ENCODE results near the gene TMEM117. TPM values are rescaled to one million over a fixed set of nuclear protein-coding genes. Genes with fewer than 3 reads are reported as not detected.
"Not testable (repeated sequence)": the region's sequence is repeated elsewhere in the genome, so short reads cannot be mapped to it uniquely, and the experiment has no call there.

TMEM117 gene
- total and polyA plus RNA-seq, 8 donors = 1.9 to 52.5 (median 8.0) TPM

GRCh38 chr12:43841253-43841652 is 5.4 kb downstream of the TMEM117 start:
- no peak overlapping the region for H3K27ac ChIP-seq
- TF ChIP-seq POLR2A (IDR thresholded peaks at IDR 0.05) (no peak), EP300 (IDR thresholded peaks at IDR 0.05) (no peak), POLR2AphosphoS5 (IDR thresholded peaks at IDR 0.05) (no peak), CTCF (IDR thresholded peaks at IDR 0.05) (no peak)
- H3K27me3 ChIP-seq = no peaks in the 10 kb centered on the region
- H3K36me3 ChIP-seq = peaks cover 0 to 7% (median 2%) of the 10 kb centered on the region in 4 donors
- no peak overlapping the region for H3K4me3 ChIP-seq
- H3K9me3 ChIP-seq = no peaks in the 10 kb centered on the region
- peaks cover 0 to 22% (median 15%) of the 10 kb centered on the region in 4 donors for H3K4me1 ChIP-seq
- intact Hi-C loops (cut with DNase I; ENCODE audit: low total_unique reads) = no loop called here
- WGBS, 5 donors = 78 to 97% (median 94%) methylated on average over 3 of the region's 3 CpGs
- no peak for DNase-seq

- Histone ChIP-seq H3K27me3 (no peaks in the 10 kb centered on the region), H3K27ac (no peak overlapping the region), H3K9me3 (no peaks in the 10 kb centered on the region), H3K4me3 (no peak overlapping the region), H3K4me1 (peaks cover 0 to 15% (median 10%) of the 10 kb centered on the region in 4 donors), H3K36me3 (peaks cover 0 to 7% (median 2%) of the 10 kb centered on the region in 4 donors)
- 25 to 67% (median 42%) methylated on average over 1 of the region's 1 CpG for WGBS, 5 donors
- no peak for TF ChIP-seq CTCF (IDR thresholded peaks at IDR 0.05)
- TF ChIP-seq POLR2A (IDR thresholded peaks at IDR 0.05) = no peak
- TF ChIP-seq EP300 (IDR thresholded peaks at IDR 0.05) = no peak
- TF ChIP-seq POLR2AphosphoS5 (IDR thresholded peaks at IDR 0.05) = no peak
- DNase-seq = no peak
- intact Hi-C loops (cut with DNase I; ENCODE audit: low total_unique reads) = no loop called here
These were observed 6.4 kb downstream of the TMEM117 start for GRCh38 chr12:43842259-43842658.

- 79 to 96% (median 88%) methylated on average over 4 of the region's 4 CpGs for WGBS, 5 donors
- H3K27me3 ChIP-seq; intact Hi-C loops (cut with DNase I; ENCODE audit: low total_unique reads); DNase-seq; H3K4me3 ChIP-seq; H3K4me1 ChIP-seq; H3K9me3 ChIP-seq; H3K27ac ChIP-seq: not testable (repeated sequence)
- H3K36me3 ChIP-seq = peaks cover 0 to 11% (median 5%) of the 10 kb centered on the region in 4 donors
These were observed 11.7 kb downstream of the TMEM117 start for GRCh38 chr12:43847425-43848225.

- DNase-seq = no peak
- Histone ChIP-seq H3K27ac (no peak overlapping the region), H3K4me3 (no peak overlapping the region), H3K36me3 (peaks cover 0 to 11% (median 5%) of the 10 kb centered on the region in 4 donors), H3K4me1 (no peaks in the 10 kb centered on the region), H3K9me3 (peaks cover 0 to 7% (median 0%) of the 10 kb centered on the region in 4 donors), H3K27me3 (no peaks in the 10 kb centered on the region)
- WGBS, 5 donors = 71 to 85% (median 74%) methylated on average over 4 of the region's 4 CpGs
- TF ChIP-seq POLR2AphosphoS5 (IDR thresholded peaks at IDR 0.05) (no peak), EP300 (IDR thresholded peaks at IDR 0.05) (no peak), CTCF (IDR thresholded peaks at IDR 0.05) (no peak), POLR2A (IDR thresholded peaks at IDR 0.05) (no peak)
- intact Hi-C loops (cut with DNase I; ENCODE audit: low total_unique reads) = no loop called here
These were observed 12.3 kb downstream of the TMEM117 start for GRCh38 chr12:43848226-43848507.

GRCh38 chr12:43848786-43849185 is 12.9 kb downstream of the TMEM117 start:
- no peak overlapping the region for H3K27ac ChIP-seq
- intact Hi-C loops (cut with DNase I; ENCODE audit: low total_unique reads) = no loop called here
- H3K36me3 ChIP-seq = peaks cover 0 to 11% (median 5%) of the 10 kb centered on the region in 4 donors
- peaks cover 0 to 7% (median 0%) of the 10 kb centered on the region in 4 donors for H3K9me3 ChIP-seq
- no peak for TF ChIP-seq POLR2AphosphoS5 (IDR thresholded peaks at IDR 0.05)
- no peak for TF ChIP-seq POLR2A (IDR thresholded peaks at IDR 0.05)
- no peak for TF ChIP-seq EP300 (IDR thresholded peaks at IDR 0.05)
- no peak for TF ChIP-seq CTCF (IDR thresholded peaks at IDR 0.05)
- WGBS, 5 donors = 79 to 100% (median 97%) methylated on average over 3 of the region's 3 CpGs
- peaks cover 0 to 2% (median 0%) of the 10 kb centered on the region in 4 donors for H3K4me1 ChIP-seq
- H3K27me3 ChIP-seq = no peaks in the 10 kb centered on the region
- no peak for DNase-seq
- H3K4me3 ChIP-seq = no peak overlapping the region

Data from stomach (tissue), 9 donors.